HEK293T (cell line): ENCODE data around the gene PLCB2.

Source experiments
- ARNT ChIP-seq: fragments of 450-650 bp; IDR thresholded peaks from 2 replicates; pipeline ENCODE4 v1.6.1; 2017; ENCODE audit warnings: mild to moderate bottlenecking
- BHLHE40 ChIP-seq: fragments of 450-650 bp; IDR thresholded peaks from 2 replicates; pipeline ENCODE4 v1.6.1; 2016; ENCODE audit warnings: mild to moderate bottlenecking, moderate library complexity, borderline replicate concordance
- ELF4 ChIP-seq: fragments of 450-650 bp; IDR thresholded peaks from 2 replicates; pipeline ENCODE4 v1.6.1; 2017; ENCODE audit warnings: antibody characterized with exemption
- FOXA1 ChIP-seq: fragments of 450-650 bp; IDR thresholded peaks from 2 replicates; pipeline ENCODE4 v1.6.1; 2016; ENCODE audit warnings: mild to moderate bottlenecking
- FOXK2 ChIP-seq: fragments of 450-650 bp; IDR thresholded peaks from 2 replicates; pipeline ENCODE4 v1.6.1; 2016; ENCODE audit warnings: mild to moderate bottlenecking
- FOXM1 ChIP-seq: fragments of 450-650 bp; IDR thresholded peaks from 2 replicates; pipeline ENCODE4 v1.6.1; 2017; ENCODE audit warnings: mild to moderate bottlenecking, borderline replicate concordance
- LEF1 ChIP-seq: fragments of 450-650 bp; IDR thresholded peaks from 2 replicates; pipeline ENCODE4 v1.6.1; 2017; ENCODE audit warnings: mild to moderate bottlenecking, borderline replicate concordance
- SP1 ChIP-seq: fragments of 450-650 bp; IDR thresholded peaks from 2 replicates; pipeline ENCODE4 v1.6.1; 2017
- SUZ12 ChIP-seq: fragments of 450-650 bp; IDR thresholded peaks from 2 replicates; pipeline ENCODE4 v1.6.1; 2016; ENCODE audit warnings: mild to moderate bottlenecking
- TARDBP ChIP-seq: fragments of 450-650 bp; IDR thresholded peaks from 2 replicates; pipeline ENCODE4 v1.6.1; 2016
- ZNF384 ChIP-seq: fragments of 450-650 bp; IDR thresholded peaks from 2 replicates; pipeline ENCODE4 v1.6.1; 2016

DNA sequence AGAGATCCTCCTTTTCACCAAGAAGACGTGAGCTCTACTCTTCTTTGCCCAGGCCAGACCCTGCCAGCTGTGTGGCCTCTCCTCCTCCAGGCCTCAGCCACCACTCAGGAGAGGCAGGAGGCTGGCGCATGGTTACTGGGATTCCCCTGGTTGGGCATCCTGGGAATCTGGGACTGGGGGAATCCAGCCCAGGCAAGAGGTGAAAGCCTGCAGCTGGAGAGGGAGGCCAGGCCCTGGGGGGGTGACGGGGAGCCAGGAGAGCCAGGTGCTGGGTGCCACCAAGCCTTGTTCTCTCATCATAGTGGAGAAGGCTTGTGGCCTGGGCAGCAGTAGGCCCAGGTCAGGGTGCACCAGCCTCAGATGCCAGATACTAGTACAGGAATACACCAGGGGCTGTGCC, 26.8 kb upstream of the PLCB2 start:
- TF ChIP-seq FOXM1, result no peak
- no peak for TF ChIP-seq SP1
- TF ChIP-seq TARDBP, result no peak
- TF ChIP-seq SUZ12, result no peak
- no peak for TF ChIP-seq ZNF384
- no peak for TF ChIP-seq ARNT
- TF ChIP-seq FOXA1, result no peak
- TF ChIP-seq BHLHE40, result no peak
- TF ChIP-seq ELF4, result no peak
- TF ChIP-seq FOXK2, result no peak
- TF ChIP-seq LEF1, result no peak
